KMS-11 (cell line): ENCODE results near the gene ADAMTS17.
A peak's percentile ranks its signal among the peaks of the same experiment; 100 is the strongest.
"Not testable (repeated sequence)": the region's sequence is repeated elsewhere in the genome, so short reads cannot be mapped to it uniquely, and the experiment has no call there.

Source experiments
- H2AFZ ChIP-seq: fragments of 200-600 bp; sonication (generic); 2 replicates; pipeline ENCODE4 v1.6.1; 2016; ENCODE audit warnings: antibody characterized with exemption, mixed run types, low read depth
- H3K27ac ChIP-seq: fragments of 200-600 bp; sonication (generic); 2 replicates; pipeline ENCODE4 v1.6.1; 2016; ENCODE audit warnings: mild to moderate bottlenecking, mixed run types
- H3K27me3 ChIP-seq: fragments of 200-600 bp; sonication (generic); 2 replicates; pipeline ENCODE4 v1.6.1; 2017; ENCODE audit warnings: mild to moderate bottlenecking, low read depth, mixed run types, moderate library complexity; ENCODE audit not compliant: insufficient read depth
- H3K36me3 ChIP-seq: fragments of 200-600 bp; sonication (generic); 2 replicates; pipeline ENCODE4 v1.6.1; 2017; ENCODE audit warnings: mild to moderate bottlenecking, mixed run types; ENCODE audit not compliant: insufficient read depth
- H3K4me1 ChIP-seq: fragments of 200-600 bp; sonication (generic); 2 replicates; pipeline ENCODE4 v1.6.1; 2016; ENCODE audit warnings: mild to moderate bottlenecking, low read depth, mixed run types; ENCODE audit not compliant: poor library complexity, severe bottlenecking
- H3K4me2 ChIP-seq: fragments of 200-600 bp; sonication (generic); 2 replicates; pipeline ENCODE4 v1.7.0; 2016; ENCODE audit warnings: mild to moderate bottlenecking, mixed run types
- H3K4me3 ChIP-seq: fragments of 200-600 bp; sonication (generic); IDR thresholded peaks from 2 replicates; pipeline ENCODE4 v1.6.1; 2017; ENCODE audit warnings: low read depth, low read length, mixed read lengths; ENCODE audit not compliant: insufficient read depth
- H3K79me2 ChIP-seq: fragments of 200-600 bp; sonication (generic); 2 replicates; pipeline ENCODE4 v1.6.1; 2016; ENCODE audit warnings: low read depth, mixed run types; ENCODE audit not compliant: insufficient read depth
- H3K9ac ChIP-seq: fragments of 200-600 bp; sonication (generic); 2 replicates; pipeline ENCODE4 v1.6.1; 2016; ENCODE audit warnings: mild to moderate bottlenecking, mixed run types
- H4K20me1 ChIP-seq: fragments of 200-600 bp; sonication (generic); 2 replicates; pipeline ENCODE4 v1.6.1; 2016; ENCODE audit warnings: mild to moderate bottlenecking, mixed run types; ENCODE audit not compliant: insufficient read depth
- CTCF ChIP-seq: fragments of 200-600 bp; sonication (generic); conservative IDR thresholded peaks from 2 replicates; pipeline ENCODE4 v1.6.1; 2017; ENCODE audit warnings: low read depth, mild to moderate bottlenecking, antibody characterized with exemption, low read length, moderate library complexity, mixed read lengths

Gene ADAMTS17

GRCh38 chr15:100343251-100343650 lies 1.5 kb upstream of the ADAMTS17 start:
- no peaks in the 10 kb centered on the region for H3K4me1 ChIP-seq
- no peaks in the 10 kb centered on the region for H3K27me3 ChIP-seq
- TF ChIP-seq CTCF: no peak
- no peak overlapping the region for H2AFZ ChIP-seq
- no peaks in the 10 kb centered on the region for H4K20me1 ChIP-seq
- no peak overlapping the region for H3K9ac ChIP-seq
- H3K27ac ChIP-seq: no peak overlapping the region
- no peak overlapping the region for H3K4me3 ChIP-seq
- H3K36me3 ChIP-seq: no peaks in the 10 kb centered on the region
- H3K79me2 ChIP-seq: no peaks in the 10 kb centered on the region
- no peak overlapping the region for H3K4me2 ChIP-seq

- H3K4me2 ChIP-seq: peak overlapping the region; percentile 46; the same call in 1 of the 2 replicates
- peak overlapping the region; percentile 61; the same call in 1 of the 2 replicates for H3K9ac ChIP-seq
- no peak for TF ChIP-seq CTCF
- no peaks in the 10 kb centered on the region for H3K4me1 ChIP-seq
- no peaks in the 10 kb centered on the region for H3K27me3 ChIP-seq
- H4K20me1 ChIP-seq: no peaks in the 10 kb centered on the region
- no peaks in the 10 kb centered on the region for H3K79me2 ChIP-seq
- no peak overlapping the region for H3K4me3 ChIP-seq
- no peak overlapping the region for H3K27ac ChIP-seq
- no peaks in the 10 kb centered on the region for H3K36me3 ChIP-seq
- H2AFZ ChIP-seq: peak overlapping the region; percentile 89
Measured at GRCh38 chr15:100341239-100341749, 481 bp downstream of the ADAMTS17 start.

- no peaks in the 10 kb centered on the region for H3K27me3 ChIP-seq
- H2AFZ ChIP-seq: no peak overlapping the region
- no peak overlapping the region for H3K9ac ChIP-seq
- no peak for TF ChIP-seq CTCF
- H3K27ac ChIP-seq: no peak overlapping the region
- no peaks in the 10 kb centered on the region for H3K4me1 ChIP-seq
- H3K4me2 ChIP-seq: no peak overlapping the region
- no peaks in the 10 kb centered on the region for H3K79me2 ChIP-seq
- H4K20me1 ChIP-seq: no peaks in the 10 kb centered on the region
- no peak overlapping the region for H3K4me3 ChIP-seq
- H3K36me3 ChIP-seq: no peaks in the 10 kb centered on the region
Measured at GRCh38 chr15:100340721-100341238, 995 bp downstream of the ADAMTS17 start.

- no peak overlapping the region for H3K9ac ChIP-seq
- TF ChIP-seq CTCF: no peak
- H2AFZ ChIP-seq: no peak overlapping the region
- H3K4me1 ChIP-seq: no peaks in the 10 kb centered on the region
- H3K4me2 ChIP-seq: no peak overlapping the region
- H3K27me3 ChIP-seq: no peaks in the 10 kb centered on the region
- H3K79me2 ChIP-seq: no peaks in the 10 kb centered on the region
- H4K20me1 ChIP-seq: no peaks in the 10 kb centered on the region
- no peak overlapping the region for H3K27ac ChIP-seq
- no peaks in the 10 kb centered on the region for H3K36me3 ChIP-seq
- no peak overlapping the region for H3K4me3 ChIP-seq
Measured at GRCh38 chr15:100339999-100340398, 1.8 kb downstream of the ADAMTS17 start.

- not testable (repeated sequence) for H3K27me3 ChIP-seq, H3K4me3 ChIP-seq, H2AFZ ChIP-seq, H3K27ac ChIP-seq, H4K20me1 ChIP-seq, H3K4me2 ChIP-seq, H3K9ac ChIP-seq, H3K4me1 ChIP-seq, H3K36me3 ChIP-seq, H3K79me2 ChIP-seq
Measured at GRCh38 chr15:100339451-100339850, 2.3 kb downstream of the ADAMTS17 start.
